ENCODE data around the gene SNUPN.

- TF ChIP-seq EP300 (IDR thresholded peaks at IDR 0.05) = no peak
- no peak for TF ChIP-seq CTCF (IDR thresholded peaks at IDR 0.05)
- no peak for TF ChIP-seq POLR2A (IDR thresholded peaks at IDR 0.05)
Measured at GRCh38 chr15:75636026-75636425, 10.5 kb upstream of the SNUPN start.

All from upper lobe of left lung (tissue), 4 donors.